Measurements from ENCODE around the gene PRKD1. TPM values are rescaled to one million over a fixed set of nuclear protein-coding genes. Genes with fewer than 3 reads are reported as not detected.
"Not testable (repeated sequence)": the region's sequence is repeated elsewhere in the genome, so short reads cannot be mapped to it uniquely, and the experiment has no call there.

Gene PRKD1
- total RNA-seq, 1 donor from 2014 or later: 4.0 TPM

DNA sequence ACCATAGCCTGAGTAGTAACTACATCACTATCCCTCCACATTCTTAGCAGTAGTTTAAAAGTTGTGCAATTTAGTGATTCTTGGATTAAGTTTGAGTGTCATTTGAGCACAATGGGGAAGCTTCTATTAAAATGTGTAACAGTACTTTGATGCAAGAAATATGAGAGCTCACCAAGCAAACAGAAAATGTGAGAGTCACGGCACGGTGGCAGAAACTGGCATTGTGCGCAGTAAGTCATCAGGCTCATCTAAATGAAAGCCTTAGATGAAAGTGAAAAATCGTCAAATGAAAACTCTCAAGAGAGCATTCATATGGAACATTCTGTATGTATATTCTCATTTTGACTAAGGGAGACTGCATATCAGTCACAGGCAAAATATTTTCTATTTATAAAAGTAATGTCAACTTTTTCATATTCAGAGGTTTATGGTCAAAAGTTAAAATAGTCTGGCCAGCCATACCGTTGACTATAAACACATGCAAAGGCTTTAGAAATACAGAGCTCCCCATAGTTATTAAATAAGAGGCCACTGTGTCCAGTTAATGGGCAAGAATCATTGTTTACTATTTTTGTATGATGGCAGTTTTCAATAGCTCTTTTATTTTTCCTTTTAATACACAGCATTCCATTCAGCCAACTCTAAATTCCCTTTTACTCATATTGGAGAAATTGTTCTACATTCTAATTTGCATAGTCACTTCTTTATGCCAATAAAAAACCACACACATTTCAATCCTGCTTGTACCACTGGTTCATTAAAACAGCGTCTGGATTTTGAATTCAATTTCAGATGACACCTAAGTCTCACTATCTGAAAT lies 167.9 kb downstream of the PRKD1 start:
- intact Hi-C loops (cut with DNase I): no loop called here
- no peak for ATAC-seq (ENCODE audit: poor library complexity)

DNA sequence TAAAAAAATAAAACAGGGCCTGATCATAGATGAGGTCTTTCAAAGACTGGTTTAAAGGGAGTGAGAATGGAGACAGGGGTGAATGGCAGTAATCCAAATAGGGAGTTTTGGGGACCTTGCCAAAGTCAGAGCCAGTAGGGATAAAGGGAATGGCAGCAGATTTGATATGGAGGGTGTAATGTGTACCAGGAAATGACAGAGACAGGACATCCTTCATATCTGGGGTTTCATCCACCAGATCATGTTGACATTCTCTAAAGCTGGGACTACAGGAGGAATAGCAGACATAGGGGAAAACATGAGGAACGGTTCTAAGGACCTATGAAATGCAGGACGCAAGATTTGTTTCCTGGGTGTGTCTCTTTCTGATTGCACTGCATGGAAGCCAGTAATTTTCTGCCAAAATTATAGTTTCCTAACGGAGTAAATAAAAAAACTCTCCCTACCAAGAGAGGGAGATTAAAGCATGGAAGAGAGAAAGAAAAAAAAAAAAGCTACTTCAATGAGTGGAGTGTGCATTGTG lies 169.9 kb downstream of the PRKD1 start:
- ATAC-seq (ENCODE audit: poor library complexity) (no peak), DNase-seq (no peak)
- intact Hi-C loops (cut with DNase I): no loop called here

More for the DNA sequence above, 167.9 kb downstream of the PRKD1 start:
- DNase-seq: no peak

DNA sequence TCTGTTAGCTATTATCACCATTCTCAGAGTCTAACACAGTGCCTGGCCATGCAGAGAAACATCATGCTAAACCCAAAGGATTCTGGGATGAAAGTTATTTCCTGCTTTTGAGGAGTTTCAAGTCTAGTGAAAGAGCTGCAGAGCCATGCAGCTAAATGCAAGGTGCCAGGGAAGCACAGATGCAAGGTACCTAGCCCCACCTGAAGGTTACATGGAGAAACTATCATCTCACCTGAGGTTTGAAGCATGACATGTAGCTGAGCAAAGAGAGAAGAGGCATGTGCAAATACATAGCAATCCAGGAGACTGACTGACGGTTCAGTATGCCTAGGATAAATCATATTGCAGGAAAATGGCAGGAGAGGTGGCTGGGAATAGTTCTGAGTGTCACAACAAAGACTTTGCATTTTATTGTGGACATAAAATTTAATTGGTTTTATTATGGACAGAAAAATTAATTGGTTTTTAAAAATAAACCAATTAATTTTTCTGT lies 170.4 kb downstream of the PRKD1 start:
- no peak for ATAC-seq (ENCODE audit: poor library complexity)
- DNase-seq: no peak
- intact Hi-C loops (cut with DNase I): no loop called here

DNA sequence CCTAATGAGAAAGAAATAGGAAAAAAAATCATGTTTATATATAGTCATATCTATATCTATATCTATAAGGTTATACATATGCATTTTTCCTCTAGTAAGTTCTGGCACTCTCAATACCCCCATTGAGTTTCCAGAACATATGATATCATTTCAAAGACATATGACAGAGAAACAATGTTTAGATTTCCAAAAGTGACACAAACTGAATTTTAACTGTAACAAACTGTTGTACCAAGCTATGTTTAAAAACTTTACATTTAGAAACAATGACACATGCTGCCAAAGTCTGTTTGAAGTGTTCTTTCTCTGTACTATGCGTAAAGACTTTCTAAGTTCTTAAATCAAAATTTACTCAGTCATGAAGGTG lies 171.6 kb downstream of the PRKD1 start:
- intact Hi-C loops (cut with DNase I): no loop called here
- DNase-seq: no peak

DNA sequence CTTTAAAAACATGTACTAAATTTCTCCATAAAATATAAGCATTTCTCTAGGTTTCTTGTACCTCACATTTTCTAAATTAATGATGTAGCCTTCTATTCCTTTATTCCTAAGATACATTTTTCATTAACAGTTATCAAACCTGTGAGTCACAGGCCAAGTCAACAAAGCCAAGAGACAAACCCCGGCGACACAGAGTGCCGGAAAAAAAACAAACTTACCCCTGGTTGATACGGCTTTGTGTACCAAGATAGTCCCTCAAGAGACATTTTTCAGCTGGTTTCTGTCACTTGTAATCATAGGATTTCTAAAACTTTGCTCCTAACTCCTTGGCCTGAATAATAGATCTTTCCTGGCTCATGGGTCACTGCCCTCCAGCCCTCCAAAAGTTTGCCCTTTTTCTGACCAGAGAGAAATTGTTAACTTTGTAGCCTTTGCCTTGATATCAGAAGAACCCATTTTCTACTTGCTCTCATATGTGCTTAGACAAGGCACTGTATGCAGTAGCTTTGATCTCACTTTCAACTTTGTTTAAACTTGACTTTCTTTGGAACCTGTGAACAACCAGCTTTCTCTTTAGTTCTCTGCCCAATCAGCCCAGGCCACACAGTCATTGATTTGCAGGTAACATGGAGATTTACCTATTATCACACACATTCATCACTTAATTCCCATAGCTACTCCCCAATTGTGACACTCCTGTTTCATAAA lies 172.2 kb downstream of the PRKD1 start:
- intact Hi-C loops (cut with DNase I): no loop called here
- ATAC-seq (ENCODE audit: poor library complexity) (no peak), DNase-seq (no peak)

More for the DNA sequence above, 171.6 kb downstream of the PRKD1 start:
- ATAC-seq (ENCODE audit: poor library complexity): no peak

DNA sequence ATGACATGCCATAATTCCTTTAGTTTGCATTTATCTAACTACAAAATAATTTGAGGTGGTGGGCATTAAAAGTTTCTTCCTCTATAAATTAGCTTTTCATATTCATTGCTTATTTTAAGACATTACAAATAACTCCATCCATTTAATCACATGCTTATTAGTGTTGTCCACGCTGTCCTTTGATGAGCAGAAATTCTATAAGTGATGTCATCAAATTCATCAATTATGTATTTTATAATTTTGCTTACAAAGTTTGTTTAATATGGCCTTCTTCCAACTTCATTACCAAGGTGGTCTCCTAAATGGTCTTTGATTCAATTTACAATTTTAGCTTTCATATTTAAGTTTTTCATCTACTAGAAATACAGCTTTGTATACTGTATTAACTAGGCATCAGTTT lies 173.5 kb downstream of the PRKD1 start:
- intact Hi-C loops (cut with DNase I): no loop called here
- DNase-seq: no peak
- no peak for ATAC-seq (ENCODE audit: poor library complexity)

DNA sequence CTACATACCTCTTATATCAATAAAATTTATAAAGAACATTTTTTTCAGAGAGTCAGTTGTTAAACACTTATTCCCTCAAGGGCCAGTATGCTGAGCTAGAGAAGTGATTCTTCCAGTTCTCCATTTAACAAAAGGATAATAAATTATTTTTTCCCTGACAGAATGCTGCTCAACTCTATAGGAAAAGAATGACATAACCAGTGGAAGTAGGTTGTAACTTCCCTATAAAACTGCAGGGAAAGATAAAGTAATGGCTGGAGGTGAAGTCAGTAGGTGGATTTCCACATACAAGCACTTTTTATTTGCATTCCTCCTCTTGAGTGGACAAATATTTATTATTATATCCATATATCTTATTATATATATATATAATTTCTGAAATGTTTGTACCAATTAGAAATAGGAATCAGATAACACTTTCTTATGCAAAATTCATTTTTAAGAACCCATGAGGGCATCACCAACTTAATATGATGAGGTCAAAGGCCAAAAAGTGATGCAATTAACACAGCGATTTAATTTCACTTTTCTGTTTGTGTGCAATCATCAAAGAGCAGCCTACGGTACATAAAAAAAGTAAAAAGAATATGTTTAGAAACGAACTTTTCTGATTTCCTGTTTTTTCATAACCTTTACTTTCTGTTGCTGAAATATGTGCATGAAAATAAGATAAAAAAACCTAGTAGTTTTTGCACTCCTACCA lies 175.3 kb downstream of the PRKD1 start:
- intact Hi-C loops (cut with DNase I): no loop called here
- DNase-seq (no peak), ATAC-seq (ENCODE audit: poor library complexity) (no peak)

DNA sequence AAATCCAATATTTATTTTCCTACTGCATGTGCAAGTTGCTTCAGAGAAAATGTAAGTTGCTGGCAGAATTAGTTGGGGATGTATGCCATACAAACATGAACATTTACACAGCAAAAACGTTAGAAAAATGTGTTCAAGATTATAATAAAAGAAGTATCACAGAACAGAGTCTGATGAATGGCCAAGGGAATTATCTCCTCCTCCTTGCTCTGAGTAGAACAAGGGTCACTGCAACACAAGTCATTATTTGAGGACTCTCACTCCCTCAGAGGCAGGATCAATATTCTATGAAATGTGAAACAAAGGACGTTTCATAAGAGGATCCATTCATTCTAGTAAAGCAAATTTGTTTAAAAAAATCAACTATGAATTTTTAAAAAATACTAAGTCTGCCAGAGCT lies 177.8 kb downstream of the PRKD1 start:
- no peak for DNase-seq
- intact Hi-C loops (cut with DNase I): no loop called here
- ATAC-seq (ENCODE audit: poor library complexity): no peak

DNA sequence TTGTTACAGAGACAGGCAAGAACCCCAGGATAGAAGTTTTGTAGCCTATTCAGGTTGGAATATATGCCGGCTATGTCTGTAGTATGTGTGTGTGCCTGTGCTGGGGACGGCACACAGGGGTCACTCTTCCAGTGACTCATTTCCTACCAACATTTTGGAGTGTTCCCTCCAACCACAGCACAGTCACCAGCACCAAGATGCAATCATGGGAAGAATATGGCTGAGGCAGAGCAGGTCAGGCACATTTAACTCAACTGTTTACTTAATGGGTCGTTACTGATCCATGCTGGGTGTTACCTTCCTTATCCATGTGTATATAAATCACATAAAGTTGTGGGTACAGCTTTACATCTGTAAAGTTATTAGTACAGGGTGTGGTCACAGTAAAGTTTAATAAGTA lies 178.3 kb downstream of the PRKD1 start:
- no peak for ATAC-seq (ENCODE audit: poor library complexity)
- DNase-seq: no peak
- intact Hi-C loops (cut with DNase I): no loop called here

DNA sequence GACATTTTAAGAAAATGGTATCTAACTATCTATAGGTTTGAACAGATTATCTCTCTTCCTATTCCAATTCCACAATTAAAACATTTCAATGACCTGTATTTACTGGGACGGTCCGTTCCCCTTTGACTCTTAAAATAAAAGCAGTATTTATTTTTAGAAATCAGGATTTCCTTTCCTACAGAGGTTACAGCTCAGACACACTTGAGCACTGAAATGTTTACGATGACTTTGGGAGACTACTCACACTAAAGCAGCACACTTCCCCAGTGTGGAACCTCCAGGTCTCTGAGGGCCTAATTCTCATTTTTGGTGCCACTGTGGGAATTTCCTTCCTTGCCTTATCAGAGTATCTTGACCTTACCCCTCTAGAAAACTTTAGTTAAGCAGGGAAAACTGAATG lies 181.8 kb downstream of the PRKD1 start:
- DNase-seq: no peak
- intact Hi-C loops (cut with DNase I): no loop called here
- no peak for ATAC-seq (ENCODE audit: poor library complexity)

DNA sequence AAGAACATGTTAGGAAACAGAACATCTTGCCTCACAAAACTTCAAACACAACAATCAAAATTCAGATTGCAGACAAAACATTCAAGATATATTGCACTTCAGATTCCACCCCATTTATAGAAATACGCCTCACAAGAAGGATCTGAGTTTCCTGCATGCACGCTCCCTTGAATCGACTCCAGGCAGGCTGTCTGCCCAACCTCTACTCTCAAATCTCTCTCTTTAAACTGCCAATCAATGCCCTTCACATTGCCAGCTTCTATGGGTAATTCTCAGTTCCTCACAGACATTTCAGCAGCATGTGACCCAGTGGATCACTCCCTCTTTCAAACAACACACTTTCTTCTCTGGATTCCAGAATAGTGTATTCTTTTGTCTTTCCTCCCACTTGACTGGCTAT lies 184.1 kb downstream of the PRKD1 start:
- DNase-seq: no peak
- intact Hi-C loops (cut with DNase I): no loop called here
- ATAC-seq (ENCODE audit: poor library complexity): no peak

DNA sequence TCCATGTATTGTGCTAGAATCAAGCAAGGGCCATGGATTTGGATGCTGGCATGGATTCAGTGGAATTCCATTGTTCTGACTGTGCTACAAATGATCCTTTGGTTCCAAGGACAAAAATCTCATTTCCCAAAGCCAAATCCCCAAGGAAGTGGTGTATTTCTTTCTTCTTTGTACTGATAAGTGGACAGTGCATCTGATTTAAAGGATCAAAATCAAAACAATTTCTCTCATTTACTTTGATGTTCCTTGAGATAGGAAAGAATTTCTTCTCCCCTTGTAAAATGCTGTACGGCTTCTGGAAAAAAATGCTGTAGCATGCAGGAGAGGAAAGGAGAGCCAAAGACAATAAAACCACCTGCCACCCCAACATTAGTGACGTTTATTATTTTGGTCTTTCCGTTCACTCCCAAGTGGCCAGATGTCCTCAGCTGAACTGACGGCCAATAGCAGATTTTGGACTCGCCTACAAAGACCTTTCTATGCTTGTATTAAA lies 185.7 kb downstream of the PRKD1 start:
- DNase-seq (no peak), ATAC-seq (ENCODE audit: poor library complexity) (peak; percentile 75)
- intact Hi-C loops (cut with DNase I): no loop called here

DNA sequence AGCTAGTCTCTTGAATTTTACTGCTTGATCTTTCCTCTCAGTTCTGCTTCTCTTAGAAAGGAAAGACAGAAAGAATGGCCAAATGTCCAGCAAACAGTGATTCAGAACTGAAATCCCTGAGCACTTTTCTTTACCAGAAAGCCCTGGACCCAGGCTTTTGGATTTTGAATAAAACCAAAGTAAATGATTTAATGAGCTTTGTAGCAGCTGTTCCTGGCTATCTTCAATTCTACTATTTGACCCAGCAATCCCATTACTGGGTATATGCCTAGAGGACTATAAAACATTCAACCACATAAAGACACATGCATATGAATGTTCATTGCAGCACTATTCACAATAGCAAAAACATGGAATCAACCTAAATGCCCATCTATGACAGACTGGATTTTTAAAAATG lies 187.2 kb downstream of the PRKD1 start:
- ATAC-seq (ENCODE audit: poor library complexity): no peak

DNA sequence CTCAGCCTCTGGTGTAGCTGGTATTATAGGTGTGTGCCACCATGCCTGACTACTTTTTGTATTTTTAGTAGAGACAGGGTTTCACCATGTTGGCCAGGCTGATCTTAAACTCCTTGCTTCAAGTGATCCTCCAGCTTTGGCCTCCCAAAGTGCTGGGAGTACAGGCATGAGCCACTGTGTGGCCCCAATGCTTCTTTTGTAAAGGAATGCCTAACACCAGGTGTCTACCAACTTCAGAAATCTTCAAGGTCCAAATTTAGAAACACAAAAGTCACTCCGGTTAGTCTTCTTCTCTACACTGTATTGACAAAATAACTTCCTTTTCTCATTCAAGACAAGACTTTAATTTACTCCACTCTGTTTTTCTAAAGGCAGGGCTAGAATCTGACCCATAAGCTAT lies 188.7 kb downstream of the PRKD1 start:
- DNase-seq (no peak), ATAC-seq (ENCODE audit: poor library complexity) (no peak)
- intact Hi-C loops (cut with DNase I): no loop called here

More for the DNA sequence above, 187.2 kb downstream of the PRKD1 start:
- no peak for DNase-seq
- intact Hi-C loops (cut with DNase I): no loop called here

DNA sequence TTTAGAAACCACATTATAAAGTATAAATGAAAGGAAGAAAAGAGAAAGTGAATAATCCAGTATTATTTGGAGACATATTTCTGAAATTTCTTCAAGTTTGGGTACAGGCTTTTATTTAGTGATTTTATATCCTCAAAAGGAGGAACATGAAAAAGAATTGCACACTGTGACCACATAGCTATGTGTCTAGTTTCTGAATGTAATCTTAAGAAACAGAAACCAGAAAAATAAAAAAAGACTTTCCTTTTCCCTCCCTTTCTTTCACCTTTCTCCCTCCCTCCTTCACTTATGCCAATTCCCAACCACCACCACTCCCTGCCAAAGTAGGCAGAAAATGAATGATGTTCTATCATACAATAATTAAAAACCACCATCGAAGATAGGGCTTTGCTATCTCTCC lies 189.6 kb downstream of the PRKD1 start:
- intact Hi-C loops (cut with DNase I): no loop called here
- ATAC-seq (ENCODE audit: poor library complexity): no peak
- DNase-seq: no peak

DNA sequence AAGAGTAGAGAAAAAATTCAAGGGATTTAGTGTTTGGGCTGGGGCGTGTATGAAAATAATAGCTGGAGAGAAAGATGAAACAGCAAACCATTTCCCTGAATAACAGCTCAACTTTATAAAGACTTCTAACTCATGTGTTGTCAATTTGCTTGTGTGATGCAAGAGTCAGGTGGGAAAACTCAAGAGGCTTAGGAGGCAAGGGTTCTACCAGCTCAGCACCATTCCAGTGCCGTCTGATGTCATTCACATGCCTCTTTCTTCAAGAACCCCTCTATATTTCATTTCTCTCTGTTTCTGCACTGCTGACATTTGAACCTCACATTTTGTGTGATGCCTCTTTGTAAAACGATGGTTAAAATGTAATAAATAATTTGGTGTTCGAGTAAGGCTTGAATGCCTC lies 192.2 kb downstream of the PRKD1 start:
- no peak for ATAC-seq (ENCODE audit: poor library complexity)
- intact Hi-C loops (cut with DNase I): no loop called here
- DNase-seq: no peak

DNA sequence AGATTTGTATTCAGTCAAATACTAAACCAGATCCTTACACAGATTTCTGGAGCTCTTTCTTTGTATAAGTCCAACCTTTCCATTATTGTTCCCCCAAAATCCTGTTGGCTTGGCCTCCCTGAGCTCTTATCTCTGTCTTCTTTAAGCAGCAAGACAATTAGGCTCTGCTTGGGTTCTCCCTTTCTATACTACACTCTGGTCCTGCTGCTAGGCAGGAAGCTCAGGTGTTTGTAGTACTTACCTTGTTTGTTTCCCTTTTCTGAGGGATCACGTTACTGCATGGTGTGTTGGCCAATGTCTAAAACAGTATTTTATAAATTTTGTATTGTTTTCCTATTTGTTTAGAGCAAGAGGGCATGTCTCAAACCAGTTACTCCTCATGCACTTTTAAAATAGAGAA lies 192.9 kb downstream of the PRKD1 start:
- no peak for DNase-seq
- intact Hi-C loops (cut with DNase I): no loop called here
- no peak for ATAC-seq (ENCODE audit: poor library complexity)

DNA sequence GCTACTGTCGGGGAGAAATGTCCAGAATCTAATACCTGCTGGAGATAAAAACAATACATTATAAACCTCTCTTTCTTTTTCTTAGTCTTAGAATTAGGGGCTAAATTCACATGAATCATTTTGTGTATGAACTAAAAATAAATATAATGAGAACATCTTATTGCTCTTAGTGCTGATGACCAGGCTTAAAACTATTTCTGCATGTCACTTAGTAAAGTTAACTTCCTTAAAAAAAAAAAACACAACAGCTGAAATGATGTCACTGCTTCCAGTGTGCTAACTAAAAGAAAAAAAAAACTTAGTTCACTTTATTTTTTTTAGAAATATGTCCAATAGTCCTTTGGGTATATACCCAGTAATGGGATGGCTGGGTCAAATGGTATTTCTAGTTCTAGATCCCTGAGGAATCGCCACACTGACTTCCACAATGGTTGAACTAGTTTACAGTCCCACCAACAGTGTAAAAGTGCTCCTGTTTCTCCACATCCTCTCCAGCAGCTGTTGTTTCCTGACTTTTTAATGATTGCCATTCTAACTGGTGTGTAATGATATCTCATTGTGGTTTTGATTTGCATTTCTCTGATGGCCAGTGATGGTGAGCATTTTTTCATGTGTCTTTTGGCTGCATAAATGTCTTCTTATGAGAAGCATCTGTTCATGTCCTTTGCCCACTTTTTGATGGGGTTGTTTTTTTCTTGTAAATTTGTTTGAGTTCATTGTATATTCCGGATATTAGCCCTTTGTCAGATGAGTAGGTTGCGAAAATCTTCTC lies 200.9 kb downstream of the PRKD1 start:
- DNase-seq; ATAC-seq (ENCODE audit: poor library complexity); intact Hi-C loops (cut with DNase I): not testable (repeated sequence)
